ENCODE results near the gene SUMF1.

DNA sequence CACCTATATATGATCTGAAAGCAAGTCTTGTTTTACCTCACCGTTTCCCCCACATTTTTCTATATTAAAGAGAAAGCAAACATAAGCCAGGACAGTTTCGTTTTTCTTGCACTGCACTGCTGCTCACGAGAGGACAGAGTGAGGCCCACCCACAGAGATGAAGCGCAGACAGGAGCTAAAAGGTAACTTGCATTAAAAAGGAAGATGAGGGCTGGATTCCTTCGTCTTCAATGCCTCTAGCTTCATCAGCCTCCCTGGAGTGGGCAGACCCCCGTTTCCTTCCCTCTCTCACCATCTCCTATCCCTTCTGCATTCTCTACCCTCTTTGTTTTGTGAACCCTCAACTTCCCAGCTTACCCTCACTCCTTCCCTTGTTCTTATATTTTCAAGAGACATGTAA, 18.9 kb downstream of the SUMF1 start:
- TF ChIP-seq, protein P1, sequence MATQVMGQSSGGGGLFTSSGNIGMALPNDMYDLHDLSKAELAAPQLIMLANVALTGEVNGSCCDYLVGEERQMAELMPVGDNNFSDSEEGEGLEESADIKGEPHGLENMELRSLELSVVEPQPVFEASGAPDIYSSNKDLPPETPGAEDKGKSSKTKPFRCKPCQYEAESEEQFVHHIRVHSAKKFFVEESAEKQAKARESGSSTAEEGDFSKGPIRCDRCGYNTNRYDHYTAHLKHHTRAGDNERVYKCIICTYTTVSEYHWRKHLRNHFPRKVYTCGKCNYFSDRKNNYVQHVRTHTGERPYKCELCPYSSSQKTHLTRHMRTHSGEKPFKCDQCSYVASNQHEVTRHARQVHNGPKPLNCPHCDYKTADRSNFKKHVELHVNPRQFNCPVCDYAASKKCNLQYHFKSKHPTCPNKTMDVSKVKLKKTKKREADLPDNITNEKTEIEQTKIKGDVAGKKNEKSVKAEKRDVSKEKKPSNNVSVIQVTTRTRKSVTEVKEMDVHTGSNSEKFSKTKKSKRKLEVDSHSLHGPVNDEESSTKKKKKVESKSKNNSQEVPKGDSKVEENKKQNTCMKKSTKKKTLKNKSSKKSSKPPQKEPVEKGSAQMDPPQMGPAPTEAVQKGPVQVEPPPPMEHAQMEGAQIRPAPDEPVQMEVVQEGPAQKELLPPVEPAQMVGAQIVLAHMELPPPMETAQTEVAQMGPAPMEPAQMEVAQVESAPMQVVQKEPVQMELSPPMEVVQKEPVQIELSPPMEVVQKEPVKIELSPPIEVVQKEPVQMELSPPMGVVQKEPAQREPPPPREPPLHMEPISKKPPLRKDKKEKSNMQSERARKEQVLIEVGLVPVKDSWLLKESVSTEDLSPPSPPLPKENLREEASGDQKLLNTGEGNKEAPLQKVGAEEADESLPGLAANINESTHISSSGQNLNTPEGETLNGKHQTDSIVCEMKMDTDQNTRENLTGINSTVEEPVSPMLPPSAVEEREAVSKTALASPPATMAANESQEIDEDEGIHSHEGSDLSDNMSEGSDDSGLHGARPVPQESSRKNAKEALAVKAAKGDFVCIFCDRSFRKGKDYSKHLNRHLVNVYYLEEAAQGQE (IDR thresholded peaks at IDR 0.05; ENCODE audit: low read depth), result no peak
- no peak for TF ChIP-seq RAD21 (IDR thresholded peaks at IDR 0.05; ENCODE audit: low read depth)
- no peak for TF ChIP-seq CEBPB (IDR thresholded peaks at IDR 0.05)
- TF ChIP-seq, protein P2, sequence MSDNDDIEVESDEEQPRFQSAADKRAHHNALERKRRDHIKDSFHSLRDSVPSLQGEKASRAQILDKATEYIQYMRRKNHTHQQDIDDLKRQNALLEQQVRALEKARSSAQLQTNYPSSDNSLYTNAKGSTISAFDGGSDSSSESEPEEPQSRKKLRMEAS (IDR thresholded peaks at IDR 0.05), result no peak
- no peak for TF ChIP-seq TEAD4 (IDR thresholded peaks at IDR 0.05)

Data from Ishikawa (cell line).